HG03135 (cell line): ENCODE results near the gene DHRS7.

ENCODE experiments used
- ATAC-seq: cut with Tn5 transposase; IDR thresholded peaks from one replicate; pipeline ENCODE4 v1.9.1; 2021; ENCODE audit warnings: mild to moderate bottlenecking, moderate library complexity; ENCODE audit not compliant: unreplicated experiment

DHRS7 gene, protein sequence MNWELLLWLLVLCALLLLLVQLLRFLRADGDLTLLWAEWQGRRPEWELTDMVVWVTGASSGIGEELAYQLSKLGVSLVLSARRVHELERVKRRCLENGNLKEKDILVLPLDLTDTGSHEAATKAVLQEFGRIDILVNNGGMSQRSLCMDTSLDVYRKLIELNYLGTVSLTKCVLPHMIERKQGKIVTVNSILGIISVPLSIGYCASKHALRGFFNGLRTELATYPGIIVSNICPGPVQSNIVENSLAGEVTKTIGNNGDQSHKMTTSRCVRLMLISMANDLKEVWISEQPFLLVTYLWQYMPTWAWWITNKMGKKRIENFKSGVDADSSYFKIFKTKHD

DNA sequence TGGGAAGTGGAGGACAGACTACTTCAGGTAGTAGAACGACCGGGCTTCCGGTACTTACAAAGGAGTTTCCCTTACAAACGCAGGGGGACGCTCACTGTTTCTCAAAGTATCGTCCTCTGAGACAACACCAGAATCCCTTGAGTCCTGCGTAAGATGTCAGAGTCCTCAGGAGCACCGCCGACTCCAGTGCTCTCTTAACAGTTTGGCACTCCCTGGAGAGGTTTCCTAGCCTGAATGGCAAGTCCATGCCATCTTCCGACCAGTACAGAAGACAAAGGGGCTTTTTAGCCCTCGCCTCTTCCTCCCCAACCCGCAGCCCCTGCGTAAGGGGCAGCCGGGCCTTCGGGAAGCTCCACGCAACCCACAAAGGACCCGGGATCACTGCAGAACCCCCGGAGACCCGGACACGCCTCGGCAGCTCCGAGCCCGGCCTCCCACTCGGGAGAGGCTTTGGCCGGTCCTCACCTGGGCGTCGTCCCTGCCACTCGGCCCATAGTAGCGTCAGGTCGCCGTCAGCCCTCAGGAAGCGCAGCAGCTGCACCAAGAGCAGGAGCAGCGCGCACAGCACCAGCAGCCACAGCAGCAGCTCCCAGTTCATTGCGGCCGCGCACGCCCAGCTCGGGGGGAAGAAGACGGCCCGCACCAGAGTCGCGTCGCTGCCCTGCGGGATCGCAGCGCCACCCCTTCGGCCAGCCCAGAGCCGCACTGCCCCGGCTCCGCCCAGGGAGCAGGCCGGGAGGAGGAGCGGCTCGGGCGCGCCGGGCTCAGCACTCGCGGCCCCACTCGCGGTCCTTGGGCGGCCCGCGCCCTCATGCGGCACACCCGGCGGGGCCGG is at the start of gene DHRS7:
DHRS7 (minus strand) TSS at position 687 of the 835 bp plus-strand sequence; CDS start at position 598, 89 bp downstream.
- ATAC-seq, result peak; percentile 88

DNA sequence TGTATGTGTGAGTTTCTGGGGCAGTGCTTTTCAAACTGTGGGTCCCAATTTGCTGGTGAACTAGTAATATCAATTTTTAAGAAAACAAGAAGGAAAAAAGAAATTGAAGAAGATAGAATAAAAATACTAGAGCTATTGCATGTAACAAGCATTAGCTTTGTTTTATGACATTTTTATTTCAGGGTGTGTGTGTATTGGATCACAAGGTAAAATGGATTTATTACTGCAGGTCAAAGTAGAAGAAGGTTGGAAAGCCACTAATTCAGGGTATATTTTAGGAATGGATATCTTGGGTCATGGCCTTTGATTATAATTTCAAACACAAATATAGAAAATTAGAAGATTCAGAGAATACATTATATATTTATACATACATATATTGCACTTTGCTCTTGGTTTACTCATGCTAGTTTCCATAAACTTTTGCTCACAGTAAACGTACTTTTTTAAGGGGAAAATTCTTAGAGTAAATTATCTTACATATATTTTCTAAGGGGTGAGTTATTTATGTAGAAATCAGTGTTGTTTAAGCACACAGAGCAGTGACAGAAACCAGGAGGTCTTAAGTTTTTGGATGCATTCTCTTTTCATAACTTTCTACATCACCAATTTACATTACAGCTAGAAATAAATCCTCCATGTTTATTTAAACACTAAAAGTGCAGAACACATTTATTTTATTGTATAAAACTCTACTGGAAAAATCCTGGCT is 49.4 kb upstream of the DHRS7 start:
- no peak for ATAC-seq

DNA sequence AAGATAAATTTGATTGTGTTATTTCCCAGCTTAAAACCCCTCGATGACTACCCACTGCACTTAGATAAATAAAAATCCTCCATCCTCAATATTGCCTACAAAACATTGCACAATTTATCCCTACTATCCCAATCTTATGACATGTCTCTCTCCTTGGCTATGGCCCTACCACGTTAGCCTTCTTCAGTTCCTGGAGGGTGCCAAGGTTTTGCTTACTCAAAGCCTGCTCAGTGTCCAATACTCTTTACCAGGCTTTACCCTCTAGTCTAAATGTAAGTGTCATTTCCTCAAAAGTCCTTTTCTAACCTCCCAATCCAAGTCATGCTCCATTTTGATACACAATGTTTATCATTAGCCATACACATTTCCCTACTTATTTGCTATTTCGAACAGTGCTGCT is 48.8 kb upstream of the DHRS7 start:
- no peak for ATAC-seq

GRCh38 chr14:60212503-60213371 is 47.5 kb upstream of the DHRS7 start:
- peak; percentile 94 for ATAC-seq

- ATAC-seq, result no peak
These were observed 46.0 kb upstream of the DHRS7 start for GRCh38 chr14:60211153-60211552.

- no peak for ATAC-seq
These were observed 45.5 kb upstream of the DHRS7 start for GRCh38 chr14:60210703-60211102.

DNA sequence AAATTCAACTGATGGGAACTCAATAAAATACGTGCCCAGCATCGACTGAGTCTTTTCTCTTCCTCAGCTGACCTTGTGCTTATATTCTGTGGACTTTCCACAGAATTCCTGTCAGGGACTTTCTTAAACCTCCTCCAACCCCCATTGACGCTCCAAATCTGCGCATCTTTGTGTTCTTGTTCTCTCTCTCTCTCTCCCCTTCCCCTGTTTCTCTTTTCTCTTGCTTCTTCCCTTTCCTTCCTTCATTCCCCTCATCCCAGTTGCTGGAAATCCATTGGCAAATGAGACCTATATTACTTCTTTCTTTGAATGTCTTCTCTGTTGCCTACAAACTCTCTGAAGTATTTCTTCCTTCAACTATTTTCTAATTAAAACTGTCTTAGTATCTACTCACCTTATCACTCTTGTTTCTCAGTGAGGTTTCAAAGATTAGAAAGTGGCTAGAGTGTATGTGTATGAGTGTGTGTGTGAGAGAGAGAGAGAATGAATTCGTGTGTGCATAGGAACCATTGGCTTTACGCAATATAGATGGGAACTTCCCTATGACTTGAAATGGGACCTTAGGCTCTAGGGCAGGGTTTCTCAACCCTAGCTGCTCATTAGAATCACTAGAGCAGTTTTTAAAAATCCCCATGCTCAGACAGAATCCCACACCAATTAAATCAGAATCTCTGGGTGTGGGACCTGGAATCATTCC is 41.8 kb upstream of the DHRS7 start:
- peak; percentile 37 for ATAC-seq

GRCh38 chr14:60206249-60206670 is 41.1 kb upstream of the DHRS7 start:
- ATAC-seq, result no peak

GRCh38 chr14:60204843-60205774 is 39.9 kb upstream of the DHRS7 start:
- peak; percentile 47 for ATAC-seq

DNA sequence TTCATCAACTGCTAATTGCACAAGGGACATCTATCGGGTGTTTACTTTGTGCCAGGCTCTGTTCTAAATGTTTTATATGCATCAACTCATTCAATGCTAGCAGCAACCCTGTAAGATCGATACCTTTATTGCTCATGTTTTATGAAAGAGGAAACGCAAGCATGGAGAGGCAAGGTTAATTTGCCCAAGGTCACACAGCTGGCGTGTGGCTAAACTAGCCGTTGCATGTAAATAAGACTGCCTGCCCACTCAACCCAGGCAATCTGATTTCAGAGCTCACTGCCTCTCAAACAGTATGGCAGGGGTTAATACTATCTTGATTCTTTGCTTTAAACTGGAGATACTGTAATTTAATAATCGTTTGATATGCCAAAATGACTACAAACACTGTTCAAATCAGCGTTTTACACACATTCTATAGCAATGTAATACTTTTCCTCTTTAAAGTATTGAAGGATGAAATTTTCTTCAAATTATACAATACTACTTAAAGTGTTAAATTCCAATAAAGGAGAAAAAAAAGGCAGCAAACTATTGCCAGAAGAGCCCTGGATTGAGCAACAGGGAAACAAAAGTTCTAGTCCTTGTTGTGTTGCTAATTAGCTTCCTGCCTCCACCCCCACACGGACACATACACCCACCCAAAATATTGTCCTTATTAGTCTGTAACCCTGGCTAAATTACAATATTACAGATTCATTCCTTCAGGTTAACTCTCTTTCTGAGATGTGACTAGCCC is 39.1 kb upstream of the DHRS7 start:
- ATAC-seq, result peak; percentile 83

DNA sequence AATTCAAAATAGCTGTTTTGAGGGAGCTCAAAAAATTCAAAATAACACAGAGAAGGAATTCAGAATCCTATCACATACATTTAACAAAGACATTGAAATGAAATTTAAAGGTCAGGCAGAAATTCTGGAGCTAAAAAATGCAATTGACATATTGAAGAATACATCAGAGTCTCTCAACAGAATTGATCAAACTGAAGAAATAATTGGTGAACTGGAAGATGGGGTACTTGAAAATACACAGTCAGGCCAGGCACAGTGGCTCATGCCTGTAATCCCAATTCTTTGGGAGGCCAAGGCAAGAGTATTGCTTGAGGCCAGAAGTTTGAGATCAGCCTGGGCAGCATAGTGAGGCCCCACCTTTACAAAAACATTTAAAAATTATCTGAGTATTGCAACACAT is 34.1 kb upstream of the DHRS7 start:
- ATAC-seq, result no peak

DNA sequence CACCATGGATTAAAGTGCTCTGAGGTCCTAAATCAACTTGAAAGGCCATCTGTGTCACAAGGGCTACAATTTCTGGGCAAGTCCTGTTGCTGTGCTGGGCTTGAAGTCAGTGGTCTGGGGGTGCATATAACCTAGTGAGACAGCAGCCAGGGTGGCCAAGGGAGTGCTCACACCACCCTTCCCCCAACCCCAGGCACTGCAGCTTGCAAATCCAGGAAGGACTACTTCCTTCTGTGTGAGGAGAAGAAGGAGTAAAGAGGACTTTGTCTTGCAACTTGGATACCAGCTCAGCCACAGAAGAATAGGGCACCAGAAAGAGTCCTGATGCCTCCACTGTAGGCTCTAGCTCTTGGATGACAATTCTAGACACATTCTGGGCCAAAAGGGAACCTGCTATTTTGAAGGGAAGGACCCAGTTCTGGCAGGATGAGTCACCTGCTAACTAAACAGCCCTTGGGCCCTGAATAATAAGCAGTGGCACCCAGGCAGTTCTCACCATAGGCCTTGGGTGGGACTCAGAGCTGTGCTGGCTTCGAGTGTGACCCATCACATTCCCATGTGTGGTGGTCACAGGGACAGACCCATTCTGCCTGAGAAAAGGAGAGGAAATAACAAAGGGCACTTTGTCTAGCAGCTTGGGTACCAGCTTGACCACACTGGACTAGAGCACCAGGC is 32.6 kb upstream of the DHRS7 start:
- no peak for ATAC-seq

- no peak for ATAC-seq
These were observed 31.1 kb upstream of the DHRS7 start for GRCh38 chr14:60196291-60196690.

DNA sequence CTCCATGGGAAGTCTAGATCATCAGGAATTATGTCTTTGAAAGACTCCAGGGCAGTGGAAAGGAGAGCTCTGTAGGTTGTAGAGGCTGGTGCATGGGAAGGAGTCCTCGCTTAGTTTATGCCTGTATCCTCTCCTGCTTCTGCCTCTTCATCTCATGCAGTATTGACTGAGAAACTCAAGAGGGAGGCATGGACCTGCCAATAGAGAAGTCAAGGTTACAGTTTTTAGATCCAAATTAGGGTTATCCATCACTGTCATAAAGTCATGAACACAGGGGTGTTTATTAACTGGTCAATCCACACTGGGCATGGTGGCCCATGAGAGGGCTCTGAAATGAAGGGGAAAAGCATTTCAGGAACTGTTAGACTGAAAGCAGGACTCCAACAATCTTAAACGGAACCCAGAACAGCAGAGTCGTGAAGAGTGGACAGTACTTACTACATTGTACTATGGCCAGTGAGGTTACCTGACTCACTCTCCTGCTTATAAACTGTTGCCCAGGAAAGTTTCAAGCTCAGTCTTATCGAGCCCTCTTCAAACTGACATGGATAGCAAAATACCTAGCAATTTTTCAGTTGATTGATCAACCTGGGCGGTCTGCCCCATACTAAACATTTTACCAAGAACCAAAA is 30.1 kb upstream of the DHRS7 start:
- ATAC-seq, result peak; percentile 58

DNA sequence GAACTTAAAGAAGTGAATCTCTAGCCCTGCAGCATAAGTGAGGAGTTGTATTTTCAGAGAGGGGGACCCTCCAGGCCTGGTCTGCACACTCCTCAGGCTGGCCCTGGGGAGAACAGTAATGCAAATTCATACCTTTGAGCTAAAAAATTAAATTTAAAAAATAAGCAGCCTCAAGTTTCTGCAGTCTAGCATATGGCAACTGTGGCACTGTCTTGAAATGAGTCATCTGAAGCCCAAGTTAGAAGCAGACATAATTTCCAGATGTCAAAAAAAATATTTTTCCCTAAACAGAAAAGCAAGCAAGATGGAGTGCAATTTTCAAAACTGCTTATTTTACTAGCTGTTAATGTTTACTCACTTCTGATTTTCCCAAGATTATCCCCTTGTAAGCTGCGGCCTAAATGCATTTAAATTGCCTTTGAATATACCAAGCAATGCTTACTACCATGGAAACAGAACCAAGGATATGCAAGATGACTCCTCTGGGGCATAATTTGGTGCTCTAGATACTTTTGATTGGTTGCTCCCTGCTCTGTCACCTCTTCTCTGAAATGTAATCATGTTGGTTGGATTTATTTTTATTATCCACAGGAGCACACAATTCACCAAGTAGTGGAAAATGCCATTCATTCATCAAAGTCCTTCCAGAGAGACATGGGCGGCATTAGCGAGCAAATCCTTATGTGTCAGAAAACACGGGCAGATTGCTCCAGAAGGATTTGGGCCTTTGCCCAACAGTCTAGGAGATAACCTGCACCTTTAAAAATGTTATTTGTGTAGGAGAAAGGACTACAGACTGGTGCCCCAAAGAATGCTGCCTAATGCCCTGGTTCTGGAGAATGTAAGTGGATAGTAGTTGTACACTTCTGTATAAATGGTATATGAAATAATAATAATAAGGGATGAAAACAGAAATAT is 25.0 kb upstream of the DHRS7 start:
- ATAC-seq, result no peak

- no peak for ATAC-seq
These were observed 23.5 kb upstream of the DHRS7 start for GRCh38 chr14:60188696-60189095.
